HepG2 (cell line): ENCODE data around the gene SLC35F3. TPM values are rescaled to one million over a fixed set of nuclear protein-coding genes. Genes with fewer than 3 reads are reported as not detected.

Source experiments
- ATAC-seq: fragments of 200-7000 bp; cut with Tn5 transposase; 3 replicates; pipeline ENCODE4 v1.9.1; 2020; ENCODE audit warnings: mild to moderate bottlenecking, moderate library complexity
- BruUV-seq: library from RNA; stranded (reverse); fragments of 400-500 nt; replicated peaks from 2 replicates; lab custom pipeline; 2021; lab: Mats Ljungman, UMichigan
- CTCF ChIA-PET: fragments of 300-600 bp; formaldehyde crosslinking; extraction: SDS; loops from one replicate; lab custom pipeline; 2021; ENCODE audit warnings: low total read pairs, inconsistent platforms, low intra/inter-chr PET ratio; lab: Yijun Ruan, JAX
- POLR2A ChIA-PET: fragments of 350-600 bp; sonication (Branson Sonifier 250); formaldehyde crosslinking; loops from one replicate; lab custom pipeline; 2020; ENCODE audit warnings: antibody characterized with exemption, inconsistent platforms; lab: Yijun Ruan, JAX
- DNase-seq: peaks from one replicate; pipeline ENCODE4 v3.0.0-alpha.2; 2015; ENCODE audit warnings: low spot score
- FAIRE-seq: peaks from 3 replicates; lab custom pipeline; 2011; peaks lifted over from hg19 to GRCh38; lab: Jason Lieb, UNC
- H2AFZ ChIP-seq: one replicate; pipeline ENCODE4 v1.6.1; 2011; ENCODE audit warnings: low read length, inconsistent platforms
- H3K27ac ChIP-seq: fragments of 300-600 bp; 3 replicates; pipeline ENCODE4 v1.8.0; 2011; ENCODE audit warnings: mixed run types, mild to moderate bottlenecking, mixed read lengths, low read length, inconsistent platforms; ENCODE audit not compliant: insufficient read depth; ENCODE audit errors: extremely low read length
- H3K27me3 ChIP-seq, 2 experiments: fragments of 200-600 bp in 1 of 2; 2 replicates in 1 of 2; 3 replicates in 1 of 2; pipeline versions ENCODE4 v1.6.0 to v1.8.0; 2011; ENCODE audit warnings: low read length in 2 of 2, mild to moderate bottlenecking in 2 of 2, moderate library complexity in 2 of 2, inconsistent platforms in 1 of 2; ENCODE audit not compliant: insufficient read depth in 2 of 2, control insufficient read depth in 1 of 2
- H3K36me3 ChIP-seq, 2 experiments: fragments of 200-600 bp in 1 of 2; replicated peaks in 1 of 2; 2 replicates in 1 of 2; 3 replicates in 1 of 2; pipeline versions ENCODE4 v1.5.1 to v1.8.0; 2011; ENCODE audit warnings: low read length in 2 of 2, inconsistent platforms in 1 of 2; ENCODE audit not compliant: insufficient read depth in 2 of 2, control insufficient read depth in 1 of 2
- H3K4me1 ChIP-seq: 2 replicates; pipeline ENCODE4 v1.5.1; 2012; ENCODE audit warnings: low read length, inconsistent platforms; ENCODE audit not compliant: insufficient read depth
- H3K4me2 ChIP-seq: 2 replicates; pipeline ENCODE4 v1.6.0; 2011; ENCODE audit warnings: low read depth, low read length, inconsistent platforms
- H3K4me3 ChIP-seq, 3 experiments: fragments of 200-600 bp in 1 of 3; sonication (generic), shearing (Covaris generic) in 1 of 3; replicated peaks in 1 of 3; 2 replicates each; pipeline ENCODE4 v1.5.1; 2011 to 2016; ENCODE audit warnings: low read length in 3 of 3, inconsistent platforms in 2 of 3, low read depth in 2 of 3, mild to moderate bottlenecking in 2 of 3, control low read depth in 1 of 3, mixed read lengths in 1 of 3; ENCODE audit not compliant: insufficient read depth in 1 of 3
- H3K79me2 ChIP-seq: one replicate; pipeline ENCODE4 v1.6.1; 2011; ENCODE audit warnings: low read length, inconsistent platforms; ENCODE audit not compliant: insufficient read depth
- H3K9ac ChIP-seq: 2 replicates; pipeline ENCODE4 v1.6.0; 2011; ENCODE audit warnings: mild to moderate bottlenecking, low read depth, low read length, inconsistent platforms; ENCODE audit not compliant: insufficient read depth
- H3K9me3 ChIP-seq: 2 replicates; pipeline ENCODE4 v1.5.1; 2012; ENCODE audit warnings: mild to moderate bottlenecking, low read length
- H4K20me1 ChIP-seq: 2 replicates; pipeline ENCODE4 v1.6.0; 2011; ENCODE audit warnings: inconsistent platforms, mild to moderate bottlenecking, low read length, moderate library complexity; ENCODE audit not compliant: insufficient read depth
- CEBPZ ChIP-seq: IDR thresholded peaks from 2 replicates; pipeline ENCODE4 v1.6.1; 2012; ENCODE audit warnings: low read length, improper control_type of control experiment
- MEIS1 ChIP-seq: sonication (generic); formaldehyde crosslinking; IDR thresholded peaks from 2 replicates; pipeline ENCODE4 v1.9.0; 2021; ENCODE audit warnings: mild to moderate bottlenecking, missing genetic modification reagents, moderate library complexity, borderline replicate concordance
- MIER2 ChIP-seq: IDR thresholded peaks from 2 replicates; pipeline ENCODE4 v1.6.1; 2016; ENCODE audit warnings: missing biosample characterization, missing genetic modification reagents
- NBN ChIP-seq: fragments of 450-650 bp; conservative IDR thresholded peaks from 2 replicates; pipeline ENCODE4 v1.6.1; 2017
- NR2F6 ChIP-seq, 2 experiments: IDR thresholded peaks; 2 replicates each; pipeline ENCODE4 v1.6.1; 2016; ENCODE audit warnings: antibody characterized with exemption in 1 of 2, mild to moderate bottlenecking in 1 of 2
- STAT5B ChIP-seq: sonication (generic); formaldehyde crosslinking; IDR thresholded peaks from 2 replicates; pipeline ENCODE4 v1.4.0; 2020; ENCODE audit warnings: missing genetic modification reagents
- ZFP37 ChIP-seq: sonication (generic); formaldehyde crosslinking; IDR thresholded peaks from 2 replicates; pipeline ENCODE4 v1.4.0; 2020; ENCODE audit warnings: missing genetic modification reagents, borderline replicate concordance
- ZNF703 ChIP-seq: sonication (generic); formaldehyde crosslinking; IDR thresholded peaks from 2 replicates; pipeline ENCODE4 v1.5.1; 2020; ENCODE audit warnings: missing genetic modification reagents, mild to moderate bottlenecking, moderate library complexity, borderline replicate concordance
- ZNF740 ChIP-seq: sonication (generic); formaldehyde crosslinking; IDR thresholded peaks from 2 replicates; pipeline ENCODE4 v1.4.0; 2020; ENCODE audit warnings: missing genetic modification reagents
- WGBS: methylation state at CpG from one replicate; pipeline ENCODE4 v1.1.6; 2017; ENCODE audit warnings: low lambda C conversion rate; 5-methylcytosine and 5-hydroxymethylcytosine counted together
- in situ Hi-C: cut with HindIII; loops from 2 replicates; pipeline ENCODE4 v1.10.0; 2017; ENCODE audit warnings: low pct_unique_long_range_greater_than_20kb; ENCODE audit not compliant: extremely low pct_ligation_motif_present
- intact Hi-C: fragments of 100-400 bp; cut with micrococcal nuclease; formaldehyde crosslinking; loops from one replicate; pipeline ENCODE4 v1.10.0; 2022; ENCODE audit not compliant: unreplicated experiment
- polyA plus RNA-seq, 8 experiments: library from polyadenylated mRNA; depleted of rRNA in 3 of 8; stranded (reverse) in 7 of 8; unstranded in 1 of 8; fragments of >200 nt; fragmentation: Illumina TruSeq in 4 of 8; extraction: Trizol in 4 of 8; gene quantifications; 2 replicates each; pipeline versions ENCODE4 v1.2.1 to v1.2.3, GENCODE V29; 2011 to 2016; ENCODE audit warnings: low read depth in 4 of 8, missing spikeins in 1 of 8, mixed read lengths in 1 of 8; ENCODE audit not compliant: insufficient read depth in 1 of 8
- total RNA-seq, 5 experiments: library from RNA; depleted of rRNA; stranded (reverse); fragments of >200 nt; fragmentation: Illumina TruSeq; extraction: Trizol; gene quantifications; 2 replicates each; pipeline ENCODE4 v1.2.3, GENCODE V29; 2016; ENCODE audit warnings: low read depth in 1 of 5

SLC35F3 gene
- total and polyA plus RNA-seq, 2 of the 13 experiments (the other 11 are each of a cell fraction or from before 2014, with no cell fraction given) = not detected

- no peaks in the 10 kb centered on the region for H4K20me1 ChIP-seq
- 0% methylated on average over 1 of the region's 3 CpGs for WGBS
- H3K9ac ChIP-seq = no peak overlapping the region
- DNase-seq (no peak), ATAC-seq (no peak), FAIRE-seq (no peak)
- no peak overlapping the region for H3K4me3 ChIP-seq
- no peaks in the 10 kb centered on the region for H3K79me2 ChIP-seq
- TF ChIP-seq MIER2 (CRISPR knock-in tag) (no peak), NBN (no peak), NR2F6 (IDR thresholded peaks at IDR 0.05) (no peak), NR2F6 (CRISPR knock-in tag; IDR thresholded peaks at IDR 0.05) (no peak), MEIS1 (CRISPR knock-in tag) (no peak), ZNF703 (CRISPR knock-in tag) (no peak), ZFP37 (CRISPR knock-in tag) (no peak), CEBPZ (no peak), ZNF740 (CRISPR knock-in tag) (no peak), STAT5B (CRISPR knock-in tag) (no peak)
- H3K4me1 ChIP-seq = no peaks in the 10 kb centered on the region
- H3K27me3 ChIP-seq = 0 out of 5 replicates have a peak, but pooled peaks cover 0 to 8% of the 10 kb centered on the region in 2 experiments
- no TSS peak for BruUV-seq
- no peaks in the 10 kb centered on the region for H3K9me3 ChIP-seq
- intact Hi-C loops = no loop called here
- no peak overlapping the region for H2AFZ ChIP-seq
- no peak overlapping the region for H3K27ac ChIP-seq
- H3K36me3 ChIP-seq = no peaks in the 10 kb centered on the region
- POLR2A ChIA-PET = no interaction called here
- CTCF ChIA-PET = no interaction called here
- in situ Hi-C loops = no loop called here
- no peak overlapping the region for H3K4me2 ChIP-seq
Observed at GRCh38 chr1:234103198-234103597, 198.7 kb downstream of the SLC35F3 start.
